ENCODE measurements around the gene AHRR. TPM values are rescaled to one million over a fixed set of nuclear protein-coding genes. Genes with fewer than 3 reads are reported as not detected.
"Not testable (repeated sequence)": the region's sequence is repeated elsewhere in the genome, so short reads cannot be mapped to it uniquely, and the experiment has no call there.

Gene AHRR
- total and polyA plus RNA-seq, 2 experiments from 2014 or later, result 1.8 to 2.4 TPM

- Histone ChIP-seq H3K36me3 (replicated peaks; ENCODE audit: insufficient read depth, low read depth) (no peaks in the 10 kb centered on the region), H3K79me2 (peaks cover 12% of the 10 kb centered on the region), H3K4me3 (no peak overlapping the region), H3K27ac (no peak overlapping the region), H3K4me1 (ENCODE audit: insufficient read depth) (no peaks in the 10 kb centered on the region), H2AFZ (no peak overlapping the region), H3K9me3 (ENCODE audit: low read depth) (no peaks in the 10 kb centered on the region), H3K4me2 (no peak overlapping the region), H3K9me2 (replicated peaks; ENCODE audit: insufficient read depth) (no peaks in the 10 kb centered on the region), H4K20me1 (ENCODE audit: insufficient read depth, poor library complexity, severe bottlenecking) (peaks cover 9% of the 10 kb centered on the region), H3K27me3 (no peaks in the 10 kb centered on the region)
- TF ChIP-seq EZH2 (IDR thresholded peaks at IDR 0.05; ENCODE audit: borderline replicate concordance) (no peak), CTCF (IDR thresholded peaks at IDR 0.05; ENCODE audit: poor library complexity) (peak; percentile 12), EZH2phosphoT487 (IDR thresholded peaks at IDR 0.05; ENCODE audit: low read depth, severe bottlenecking, unreplicated experiment) (no peak)
- DNase-seq (ENCODE audit: low spot score), result no peak
- 80% methylated on average over 18 of the region's 18 CpGs for WGBS (ENCODE audit: low lambda C conversion rate, missing lambda C conversion rate)
These were observed 12.7 kb upstream of the AHRR start for GRCh38 chr5:308672-309271.

GRCh38 chr5:309831-310230 lies 11.7 kb upstream of the AHRR start:
- not testable (repeated sequence) for H3K4me2 ChIP-seq; H3K27me3 ChIP-seq; H3K27ac ChIP-seq; H2AFZ ChIP-seq; H3K9me3 ChIP-seq (ENCODE audit: low read depth); H3K4me3 ChIP-seq; H3K9me2 ChIP-seq (replicated peaks; ENCODE audit: insufficient read depth); H4K20me1 ChIP-seq (ENCODE audit: insufficient read depth, poor library complexity, severe bottlenecking); H3K4me1 ChIP-seq (ENCODE audit: insufficient read depth); H3K36me3 ChIP-seq (replicated peaks; ENCODE audit: insufficient read depth, low read depth); DNase-seq (ENCODE audit: low spot score)
- peaks cover 12% of the 10 kb centered on the region for H3K79me2 ChIP-seq
- WGBS (ENCODE audit: low lambda C conversion rate, missing lambda C conversion rate), result 100% methylated on average over 5 of the region's 21 CpGs

- Histone ChIP-seq H4K20me1 (ENCODE audit: insufficient read depth, poor library complexity, severe bottlenecking) (peaks cover 9% of the 10 kb centered on the region), H3K36me3 (replicated peaks; ENCODE audit: insufficient read depth, low read depth) (no peaks in the 10 kb centered on the region)
These were observed 11.0 kb upstream of the AHRR start for GRCh38 chr5:310516-310915.

More at GRCh38 chr5:310516-310915, 11.0 kb upstream of the AHRR start:
- no peak overlapping the region for H2AFZ ChIP-seq
- WGBS (ENCODE audit: low lambda C conversion rate, missing lambda C conversion rate), result 98% methylated on average over 9 of the region's 9 CpGs
- H3K4me3 ChIP-seq, result no peak overlapping the region
- H3K27me3 ChIP-seq, result no peaks in the 10 kb centered on the region
- no peaks in the 10 kb centered on the region for H3K9me3 ChIP-seq (ENCODE audit: low read depth)
- no peak for TF ChIP-seq EZH2phosphoT487 (IDR thresholded peaks at IDR 0.05; ENCODE audit: low read depth, severe bottlenecking, unreplicated experiment)
- TF ChIP-seq EZH2 (IDR thresholded peaks at IDR 0.05; ENCODE audit: borderline replicate concordance), result no peak
- TF ChIP-seq CTCF (IDR thresholded peaks at IDR 0.05; ENCODE audit: poor library complexity), result no peak
- no peak overlapping the region for H3K4me2 ChIP-seq
- peaks cover 12% of the 10 kb centered on the region for H3K79me2 ChIP-seq
- H3K4me1 ChIP-seq (ENCODE audit: insufficient read depth), result no peaks in the 10 kb centered on the region
- H3K9me2 ChIP-seq (replicated peaks; ENCODE audit: insufficient read depth), result no peaks in the 10 kb centered on the region
- no peak overlapping the region for H3K27ac ChIP-seq
- no peak for DNase-seq (ENCODE audit: low spot score)
